Measurements from ENCODE around the gene AKIP1.
"Not testable (repeated sequence)": the region's sequence is repeated elsewhere in the genome, so short reads cannot be mapped to it uniquely, and the experiment has no call there.

AKIP1 gene

DNA sequence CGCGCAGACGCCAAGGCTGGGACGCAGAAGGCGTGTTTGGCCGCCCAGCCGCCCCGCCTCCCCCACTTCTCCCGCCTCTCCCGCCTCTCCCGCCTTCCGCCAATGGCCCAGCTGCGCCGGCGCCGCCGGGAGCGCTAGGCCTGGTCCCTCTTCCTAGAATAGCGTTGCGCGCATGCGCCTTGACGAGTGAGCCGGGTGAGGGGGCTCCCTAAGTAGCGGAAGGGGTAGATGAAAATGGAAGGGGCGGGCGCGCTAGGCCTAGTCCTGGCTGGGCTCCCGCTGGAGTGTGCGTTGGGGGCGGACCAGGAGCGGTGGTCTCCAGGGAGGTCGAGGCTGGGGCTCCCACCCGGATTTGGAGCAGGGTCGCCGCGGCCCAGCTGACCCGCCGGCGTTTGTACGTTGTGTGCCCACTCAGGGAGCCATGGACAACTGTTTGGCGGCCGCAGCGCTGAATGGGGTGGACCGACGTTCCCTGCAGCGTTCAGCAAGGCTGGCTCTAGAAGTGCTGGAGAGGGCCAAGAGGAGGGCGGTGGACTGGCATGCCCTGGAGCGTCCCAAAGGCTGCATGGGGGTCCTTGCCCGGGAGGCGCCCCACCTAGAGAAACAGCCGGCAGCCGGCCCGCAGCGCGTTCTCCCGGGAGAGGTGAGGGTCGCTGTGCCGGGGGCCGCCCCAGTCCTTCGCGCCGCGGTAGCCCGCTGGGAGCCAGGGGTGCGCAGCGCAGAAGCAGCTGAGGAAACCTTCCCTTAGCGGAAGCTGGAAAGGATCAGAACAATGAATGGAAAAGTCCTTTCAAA, at the start of gene AKIP1:
AKIP1 (plus strand) TSS at position 161 of the 795 bp plus-strand sequence; CDS start at position 422, 261 bp downstream.
- DNase-seq (ENCODE audit: low read depth), result peak; percentile 51

- DNase-seq (ENCODE audit: low read depth), result peak; percentile 61
Measured at GRCh38 chr11:8863838-8864237, 47.2 kb upstream of the AKIP1 start.

GRCh38 chr11:8865304-8865703, 45.7 kb upstream of the AKIP1 start:
- DNase-seq (ENCODE audit: low read depth), result no peak

DNA sequence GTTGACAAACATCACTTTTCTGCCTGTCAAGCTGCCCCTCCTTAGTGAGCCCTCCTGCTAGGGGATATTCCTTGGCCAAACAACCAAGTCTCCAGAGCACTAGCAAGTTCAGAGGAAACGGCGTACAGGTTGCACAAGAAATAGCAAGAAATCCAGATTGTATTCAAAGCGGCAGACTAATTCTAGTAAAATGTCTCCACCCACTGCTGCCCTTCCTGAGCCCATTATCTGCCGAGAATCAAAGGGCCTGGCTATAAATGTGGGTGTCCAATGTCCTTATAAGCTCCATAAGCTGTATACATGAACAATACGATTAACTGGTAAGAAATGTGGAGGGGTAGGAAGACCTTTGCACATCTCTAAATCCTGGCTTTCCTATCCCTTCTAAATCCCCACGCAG, 44.0 kb upstream of the AKIP1 start:
- no peak for DNase-seq (ENCODE audit: low read depth)

DNA sequence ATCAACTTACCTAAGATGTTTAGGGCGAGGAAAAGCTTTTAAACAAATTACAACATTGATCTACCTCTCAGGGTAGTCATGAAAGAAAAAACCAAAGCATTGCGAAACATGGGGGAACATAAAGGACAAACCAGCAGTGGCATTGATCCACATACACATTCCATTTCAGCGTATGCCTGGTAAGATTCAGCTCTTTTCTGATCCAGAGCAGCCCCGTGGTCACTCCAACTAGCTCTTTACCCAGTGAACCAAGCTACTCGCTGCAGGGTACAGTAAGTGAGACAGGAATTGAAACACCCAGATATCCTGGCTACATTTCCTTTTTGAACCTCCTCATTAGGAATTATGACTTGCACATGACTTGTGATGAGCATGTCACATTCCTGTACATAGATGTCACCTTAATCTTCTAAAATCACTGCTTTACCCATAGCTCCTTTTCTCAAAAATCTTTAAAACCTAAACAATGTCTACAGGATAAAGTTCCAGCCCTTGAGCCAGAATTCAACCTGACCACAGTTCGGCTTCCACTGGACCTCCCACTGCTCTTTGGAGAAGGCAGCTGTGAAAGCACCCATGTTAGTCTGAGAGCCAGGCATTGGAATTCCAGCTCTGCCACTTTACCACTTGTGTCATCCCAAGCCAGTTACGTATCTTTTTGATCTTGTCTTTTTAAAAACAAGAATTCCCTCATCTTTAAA, 42.9 kb upstream of the AKIP1 start:
- no peak for DNase-seq (ENCODE audit: low read depth)

DNA sequence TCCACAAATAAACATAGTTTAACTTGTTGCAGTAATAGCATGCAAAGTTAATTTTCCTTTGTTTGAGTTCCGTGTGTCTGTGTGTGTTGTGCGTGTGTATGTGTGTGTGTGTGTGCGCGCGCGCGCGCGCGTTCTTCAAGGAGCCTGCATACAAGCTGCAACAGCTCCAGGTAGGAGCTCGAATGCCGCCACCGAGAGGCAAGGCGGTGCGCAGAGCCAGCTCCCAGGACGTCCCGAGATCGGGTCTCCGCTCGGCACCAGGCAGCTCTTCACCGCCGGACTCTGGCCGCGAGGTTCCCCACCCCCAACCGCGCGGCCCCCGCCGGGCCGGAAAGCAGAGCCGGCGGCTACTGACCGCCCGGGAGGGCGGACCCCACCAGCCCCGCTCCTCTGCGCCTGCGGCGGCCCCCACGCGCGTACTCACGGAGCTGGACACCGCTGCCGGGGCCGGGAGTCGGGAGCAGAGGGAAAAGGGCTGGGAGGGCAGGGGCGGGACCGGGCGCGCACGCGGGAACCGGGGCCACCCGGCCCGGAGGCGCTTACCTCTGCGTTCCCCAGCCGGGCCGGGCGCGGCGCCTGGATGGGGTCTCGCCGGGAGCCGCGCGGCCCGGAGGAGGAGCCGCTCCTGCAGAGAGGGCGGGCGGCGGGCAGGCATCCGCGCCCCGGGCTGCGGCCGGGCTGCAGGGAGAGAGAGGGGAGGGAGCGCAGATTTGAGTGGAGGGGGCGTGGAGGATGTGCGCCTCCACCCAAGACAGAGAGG, 40.4 kb upstream of the AKIP1 start:
- no peak for DNase-seq (ENCODE audit: low read depth)

DNA sequence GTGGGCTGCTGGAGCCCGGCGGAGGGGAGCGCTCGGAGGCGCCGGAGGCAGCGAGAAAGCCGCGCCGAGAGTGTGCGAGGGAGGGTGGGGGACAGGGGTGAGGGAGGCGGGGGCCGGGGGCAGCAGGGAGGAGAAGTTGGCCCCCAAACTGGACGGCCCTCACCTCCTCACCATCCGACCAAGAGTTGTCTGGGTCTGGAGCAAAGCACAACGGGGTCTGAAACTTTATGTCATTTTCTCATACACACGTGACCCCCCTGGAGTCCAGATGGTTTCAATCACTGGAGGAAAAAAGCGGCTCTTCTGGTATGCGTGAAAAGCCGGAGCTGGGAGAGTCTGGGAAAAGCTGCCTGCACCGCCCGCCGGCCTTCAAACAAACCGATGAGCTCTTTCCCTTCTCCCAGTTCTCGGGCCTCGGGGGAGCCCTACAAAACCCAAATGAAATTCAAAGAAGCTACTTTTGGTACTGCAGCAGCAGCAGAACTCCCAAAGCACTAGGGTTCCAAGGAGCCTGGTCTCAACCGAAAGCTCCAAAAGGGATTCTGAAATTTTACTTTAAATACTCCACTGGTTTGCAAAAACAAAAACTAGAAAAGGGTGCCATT, 39.7 kb upstream of the AKIP1 start:
- DNase-seq (ENCODE audit: low read depth), result peak; percentile 81

DNA sequence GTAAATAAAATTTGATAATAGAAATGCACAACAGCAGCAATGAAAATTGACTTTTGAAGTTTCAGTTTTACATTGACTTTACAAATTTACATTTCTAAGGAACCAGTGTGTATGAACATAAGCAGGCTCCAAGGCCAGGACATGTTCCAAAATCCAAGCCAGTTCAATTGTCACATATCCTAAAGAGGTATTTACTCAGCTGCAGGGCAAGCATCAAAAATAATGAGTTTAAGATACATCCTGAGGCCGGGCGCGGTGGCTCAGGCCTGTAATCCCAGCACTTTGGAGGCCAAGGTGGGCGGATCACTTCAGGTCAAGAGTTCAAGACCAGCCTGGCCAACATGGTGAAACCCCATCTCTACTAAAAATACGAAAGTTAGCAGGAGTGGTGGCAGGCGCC, 39.0 kb upstream of the AKIP1 start:
- no peak for DNase-seq (ENCODE audit: low read depth)

DNA sequence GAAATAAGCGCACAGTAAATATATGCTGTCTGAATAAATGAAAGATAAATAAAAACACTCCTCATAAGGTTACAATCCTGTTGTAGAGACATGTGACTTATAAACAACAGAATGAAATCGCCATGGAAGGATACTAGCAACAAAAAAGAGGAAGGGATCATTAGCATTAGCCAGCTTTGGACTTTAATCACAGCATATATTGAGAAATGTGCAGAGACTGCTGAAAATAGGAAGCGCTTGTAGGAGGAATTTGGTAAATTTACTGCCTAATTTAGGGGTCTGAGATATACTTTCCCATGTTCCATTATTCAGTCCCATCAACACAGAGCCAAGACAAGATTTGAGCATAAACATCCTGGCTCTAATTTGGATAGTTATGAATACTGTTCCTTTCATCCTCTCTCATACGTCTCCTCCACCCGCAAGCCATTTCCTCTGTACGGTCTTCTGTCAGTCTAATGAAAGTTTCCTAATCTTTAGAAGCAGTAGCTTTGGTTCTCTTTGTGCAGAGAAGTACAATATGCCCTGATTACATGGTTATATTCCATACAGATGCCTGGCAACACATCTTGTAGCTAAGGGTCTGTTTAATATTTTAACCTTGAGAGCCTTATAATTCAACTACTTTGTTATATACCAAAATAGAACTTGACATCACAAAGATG, 37.1 kb upstream of the AKIP1 start:
- DNase-seq (ENCODE audit: low read depth), result no peak

DNA sequence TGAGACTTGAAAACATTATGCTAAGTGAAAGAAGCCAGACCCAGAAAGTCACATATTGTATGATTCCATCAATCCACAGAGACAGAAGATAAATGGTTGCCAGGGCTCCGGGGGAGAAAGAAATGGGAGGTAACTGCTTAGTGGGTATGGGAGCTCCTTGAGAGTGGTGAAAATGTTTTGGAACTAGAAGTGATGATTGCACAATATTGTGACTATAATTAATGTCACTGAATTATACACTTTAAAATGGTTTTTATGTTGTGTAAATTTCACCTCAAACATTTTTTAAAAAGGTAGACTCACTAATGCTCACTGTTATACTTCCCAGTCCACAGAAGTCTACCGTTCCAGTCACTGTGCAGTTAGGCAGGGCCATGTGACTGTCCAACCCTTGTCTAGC, 32.2 kb upstream of the AKIP1 start:
- no peak for DNase-seq (ENCODE audit: low read depth)

- DNase-seq (ENCODE audit: low read depth), result not testable (repeated sequence)
Measured at GRCh38 chr11:8881585-8881984, 29.4 kb upstream of the AKIP1 start.

DNA sequence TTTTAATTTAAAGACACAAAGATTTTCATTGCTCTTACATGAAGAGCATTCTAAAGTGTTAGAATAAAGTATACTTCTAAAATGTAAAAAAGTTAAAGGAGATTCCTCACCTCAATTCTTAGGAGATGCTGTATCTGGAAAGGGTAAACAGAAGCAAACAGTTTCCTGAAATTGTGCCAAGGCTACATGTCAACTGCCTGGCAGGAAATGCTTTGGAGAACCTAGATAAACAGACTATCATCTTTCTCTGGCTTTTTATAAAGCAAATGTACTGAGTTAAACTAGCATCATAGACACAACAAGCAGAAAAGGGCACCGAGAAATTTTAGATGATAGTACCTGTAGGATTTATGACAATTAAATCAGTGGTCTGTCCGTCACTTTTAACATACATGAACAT, 24.7 kb upstream of the AKIP1 start:
- DNase-seq (ENCODE audit: low read depth), result no peak

- DNase-seq (ENCODE audit: low read depth), result not testable (repeated sequence)
Measured at GRCh38 chr11:8891185-8891584, 19.8 kb upstream of the AKIP1 start.

DNA sequence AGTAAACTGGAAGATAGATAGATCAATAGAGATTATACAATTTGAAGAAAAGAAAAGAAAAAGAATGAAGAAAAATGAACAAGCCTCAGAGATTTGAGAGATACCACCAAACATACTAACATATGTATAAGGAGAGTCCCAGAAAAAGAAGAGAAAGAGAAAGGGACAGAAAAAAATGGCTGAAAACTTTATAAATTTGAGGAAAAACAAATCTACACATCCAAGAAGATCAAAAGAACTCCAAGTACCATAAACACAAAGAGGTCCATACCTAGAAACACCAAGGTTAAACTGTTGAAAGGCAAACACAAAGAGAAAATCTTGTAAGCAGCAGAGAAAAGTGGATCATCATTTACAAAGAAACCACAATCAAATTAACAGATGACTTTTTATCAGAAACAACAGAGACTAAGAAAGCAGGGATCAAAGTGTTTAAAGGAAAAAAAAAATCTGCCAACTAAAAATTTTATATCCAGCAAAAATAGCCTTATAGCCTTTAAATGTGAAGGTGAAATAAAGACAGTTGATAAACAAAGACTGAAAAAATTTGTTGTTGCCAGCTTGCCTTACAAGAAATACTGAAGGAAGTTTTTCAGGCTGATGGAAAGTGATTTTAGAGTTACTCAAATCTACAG, 11.8 kb upstream of the AKIP1 start:
- DNase-seq (ENCODE audit: low read depth), result no peak

GRCh38 chr11:8905528-8906165, 5.3 kb upstream of the AKIP1 start:
- peak; percentile 45 for DNase-seq (ENCODE audit: low read depth)

GRCh38 chr11:8907116-8907515, 3.9 kb upstream of the AKIP1 start:
- DNase-seq (ENCODE audit: low read depth), result no peak

GRCh38 chr11:8908099-8908498, 2.9 kb upstream of the AKIP1 start:
- no peak for DNase-seq (ENCODE audit: low read depth)

DNA sequence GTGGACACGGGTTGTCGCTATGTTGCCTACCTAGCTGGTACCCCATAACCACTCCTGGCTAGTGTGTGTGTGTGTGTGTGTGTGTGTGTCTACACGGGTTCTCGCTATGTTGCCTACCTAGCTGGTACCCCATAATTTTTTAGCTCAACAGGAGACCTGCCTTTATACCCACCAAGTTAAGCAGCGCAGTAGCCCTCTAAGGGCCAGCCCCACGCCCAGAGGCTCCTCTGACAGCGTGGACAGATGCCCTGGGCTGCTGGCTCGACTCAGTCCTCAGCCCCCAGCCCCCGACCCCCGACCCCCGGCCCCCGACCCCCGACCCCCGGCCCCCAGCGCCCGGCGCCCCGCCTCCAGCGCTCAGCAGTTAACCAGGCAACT, 351 bp upstream of the AKIP1 start:
- DNase-seq (ENCODE audit: low read depth), result no peak

- no peak for DNase-seq (ENCODE audit: low read depth)
Measured at GRCh38 chr11:8913961-8914660, 3.1 kb downstream of the AKIP1 start.

DNA sequence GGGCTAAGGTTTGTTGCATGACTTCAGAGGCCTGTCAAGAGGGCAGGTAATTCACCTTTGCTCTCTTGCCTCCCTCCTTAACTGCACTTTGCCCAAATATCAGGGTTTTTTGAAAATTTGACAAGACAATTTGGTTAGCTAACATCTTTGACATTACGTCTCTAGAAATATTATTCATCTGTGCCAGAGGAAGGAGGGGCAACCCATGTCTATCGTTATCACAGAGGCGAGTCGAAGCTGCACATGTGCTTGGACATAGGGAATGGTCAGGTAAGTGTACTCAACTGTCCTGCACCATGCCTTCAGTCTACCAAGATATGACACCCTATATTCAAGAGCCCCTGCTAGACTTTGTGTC, 3.7 kb downstream of the AKIP1 start:
- no peak for DNase-seq (ENCODE audit: low read depth)

Data from GM04503 (cell line).